Loucy (cell line): ENCODE results near the gene ALX3.

Experiments used
- CTCF ChIP-seq: fragments of 200-600 bp; sonication (generic); conservative IDR thresholded peaks from 2 replicates; pipeline ENCODE4 v1.5.1; 2014; ENCODE audit warnings: mild to moderate bottlenecking, antibody characterized with exemption, low read length
- EZH2phosphoT487 ChIP-seq: fragments of 200-600 bp; IDR thresholded peaks from 2 replicates; pipeline ENCODE4 v1.6.1; 2018; ENCODE audit warnings: antibody characterized with exemption, mild to moderate bottlenecking, moderate library complexity, borderline replicate concordance

GRCh38 chr1:110070671-110071242, at the start of gene ALX3:
- TF ChIP-seq CTCF (no peak), EZH2phosphoT487 (no peak)
